ENCODE measurements around the gene ZNF460. TPM values are rescaled to one million over a fixed set of nuclear protein-coding genes. Genes with fewer than 3 reads are reported as not detected.
"Not testable (repeated sequence)": the region's sequence is repeated elsewhere in the genome, so short reads cannot be mapped to it uniquely, and the experiment has no call there.

The ZNF460 gene
- total RNA-seq, 1 donor from 2014 or later, result 76.2 TPM

DNA sequence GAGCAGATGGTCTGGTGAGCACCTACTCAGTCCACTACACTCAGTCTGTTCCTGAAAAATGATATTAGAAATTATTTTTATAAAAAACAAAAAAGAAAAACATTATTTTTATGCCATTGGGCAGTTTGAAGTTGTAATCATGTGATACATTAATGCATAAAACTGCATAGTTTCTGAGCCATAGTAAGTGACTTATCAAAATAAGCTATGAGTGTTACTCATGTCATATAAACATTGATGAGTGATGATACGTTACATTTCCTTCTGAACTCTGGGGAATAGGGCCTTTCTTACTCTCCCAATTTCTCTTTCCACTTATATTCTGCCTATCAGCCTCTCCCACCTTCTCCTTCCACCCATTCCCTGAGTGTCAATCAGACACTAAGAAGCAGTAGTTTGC, 31.0 kb upstream of the ZNF460 start:
- H3K4me1 Mint-ChIP-seq, result no peaks in the 10 kb centered on the region
- DNase-seq (ENCODE audit: low spot score in 2 of 2, unreplicated experiment in 2 of 2), result no peak
- H3K27me3 Mint-ChIP-seq (ENCODE audit: low read depth), result no peaks in the 10 kb centered on the region
- no peak overlapping the region for H3K27ac Mint-ChIP-seq
- TF ChIP-seq, protein P1, sequence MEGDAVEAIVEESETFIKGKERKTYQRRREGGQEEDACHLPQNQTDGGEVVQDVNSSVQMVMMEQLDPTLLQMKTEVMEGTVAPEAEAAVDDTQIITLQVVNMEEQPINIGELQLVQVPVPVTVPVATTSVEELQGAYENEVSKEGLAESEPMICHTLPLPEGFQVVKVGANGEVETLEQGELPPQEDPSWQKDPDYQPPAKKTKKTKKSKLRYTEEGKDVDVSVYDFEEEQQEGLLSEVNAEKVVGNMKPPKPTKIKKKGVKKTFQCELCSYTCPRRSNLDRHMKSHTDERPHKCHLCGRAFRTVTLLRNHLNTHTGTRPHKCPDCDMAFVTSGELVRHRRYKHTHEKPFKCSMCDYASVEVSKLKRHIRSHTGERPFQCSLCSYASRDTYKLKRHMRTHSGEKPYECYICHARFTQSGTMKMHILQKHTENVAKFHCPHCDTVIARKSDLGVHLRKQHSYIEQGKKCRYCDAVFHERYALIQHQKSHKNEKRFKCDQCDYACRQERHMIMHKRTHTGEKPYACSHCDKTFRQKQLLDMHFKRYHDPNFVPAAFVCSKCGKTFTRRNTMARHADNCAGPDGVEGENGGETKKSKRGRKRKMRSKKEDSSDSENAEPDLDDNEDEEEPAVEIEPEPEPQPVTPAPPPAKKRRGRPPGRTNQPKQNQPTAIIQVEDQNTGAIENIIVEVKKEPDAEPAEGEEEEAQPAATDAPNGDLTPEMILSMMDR (IDR thresholded peaks at IDR 0.05; ENCODE audit: unreplicated experiment), result no peak
- peaks cover 40% of the 10 kb centered on the region for H3K36me3 Mint-ChIP-seq
- H3K4me3 Mint-ChIP-seq, result no peak overlapping the region
- no peaks in the 10 kb centered on the region for H3K9me3 Mint-ChIP-seq

DNA sequence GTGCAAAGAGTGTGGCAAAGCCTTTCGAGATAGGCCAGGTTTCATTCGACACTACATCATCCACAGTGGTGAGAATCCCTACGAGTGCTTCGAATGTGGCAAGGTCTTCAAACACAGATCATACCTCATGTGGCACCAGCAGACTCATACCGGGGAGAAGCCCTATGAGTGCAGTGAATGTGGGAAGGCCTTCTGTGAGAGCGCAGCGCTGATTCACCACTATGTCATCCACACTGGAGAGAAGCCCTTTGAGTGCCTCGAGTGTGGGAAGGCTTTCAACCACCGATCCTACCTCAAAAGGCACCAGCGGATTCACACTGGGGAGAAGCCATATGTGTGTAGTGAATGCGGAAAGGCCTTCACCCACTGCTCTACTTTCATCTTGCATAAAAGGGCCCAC, 26.5 kb upstream of the ZNF460 start:
- H3K36me3 Mint-ChIP-seq, result peaks cover 43% of the 10 kb centered on the region
- H3K4me1 Mint-ChIP-seq; H3K27me3 Mint-ChIP-seq (ENCODE audit: low read depth); H3K27ac Mint-ChIP-seq; H3K4me3 Mint-ChIP-seq; H3K9me3 Mint-ChIP-seq; DNase-seq (ENCODE audit: low spot score in 2 of 2, unreplicated experiment in 2 of 2): not testable (repeated sequence)

DNA sequence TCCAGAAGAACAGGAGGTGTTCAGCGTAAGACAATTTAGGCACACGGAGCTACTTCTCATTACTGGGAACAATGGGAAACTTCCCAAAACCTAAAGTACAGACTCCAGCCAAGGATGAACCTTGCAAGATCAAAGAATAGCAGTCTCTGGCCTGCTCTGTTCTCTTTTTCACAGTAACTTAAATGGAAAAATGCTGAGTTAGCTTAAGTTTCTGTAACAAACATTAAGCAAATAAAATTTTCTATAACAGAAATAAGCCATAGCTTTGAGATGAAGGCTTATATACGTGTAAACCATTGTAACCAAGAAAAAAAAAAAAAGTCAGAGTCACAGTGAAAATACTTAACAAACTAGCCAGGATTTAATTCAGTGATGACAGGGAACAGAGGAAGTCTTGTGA, 18.2 kb upstream of the ZNF460 start:
- Mint-ChIP-seq H3K4me3 (no peak overlapping the region), H3K4me1 (no peaks in the 10 kb centered on the region), H3K27ac (no peak overlapping the region), H3K9me3 (peaks cover 6% of the 10 kb centered on the region), H3K27me3 (ENCODE audit: low read depth) (no peaks in the 10 kb centered on the region), H3K36me3 (peaks cover 25% of the 10 kb centered on the region)
- no peak for DNase-seq (ENCODE audit: low spot score in 2 of 2, unreplicated experiment in 2 of 2)
- TF ChIP-seq, protein P1 (IDR thresholded peaks at IDR 0.05; ENCODE audit: unreplicated experiment), result no peak

DNA sequence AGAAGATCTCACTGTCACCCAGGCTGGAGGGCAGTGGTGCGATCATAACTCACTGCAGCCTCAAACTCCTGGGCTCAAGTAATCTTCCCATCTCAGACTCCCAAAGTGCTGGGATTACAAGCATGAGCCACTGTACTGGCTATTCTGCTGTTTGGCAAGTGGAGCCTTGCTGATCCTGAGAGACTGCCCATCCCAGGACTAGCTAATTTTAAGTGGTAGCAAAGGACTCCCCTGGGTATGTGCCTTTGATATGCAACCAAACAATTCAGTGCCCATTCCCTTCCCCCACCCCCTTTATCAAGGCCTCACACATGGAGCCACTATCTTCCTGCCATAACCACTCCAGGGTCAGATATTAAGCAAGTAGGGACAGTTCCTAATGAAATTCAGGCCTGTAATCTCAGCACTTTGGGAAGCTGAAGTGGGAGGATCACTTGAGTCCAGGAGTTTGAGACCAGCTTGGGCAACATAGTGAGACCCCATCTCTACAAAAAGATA, 17.0 kb upstream of the ZNF460 start:
- Mint-ChIP-seq H3K4me3 (no peak overlapping the region), H3K9me3 (peaks cover 6% of the 10 kb centered on the region), H3K4me1 (no peaks in the 10 kb centered on the region), H3K27me3 (ENCODE audit: low read depth) (no peaks in the 10 kb centered on the region), H3K36me3 (peaks cover 21% of the 10 kb centered on the region), H3K27ac (no peak overlapping the region)
- TF ChIP-seq, protein P1 (IDR thresholded peaks at IDR 0.05; ENCODE audit: unreplicated experiment), result no peak
- DNase-seq (ENCODE audit: low spot score in 2 of 2, unreplicated experiment in 2 of 2), result no peak

DNA sequence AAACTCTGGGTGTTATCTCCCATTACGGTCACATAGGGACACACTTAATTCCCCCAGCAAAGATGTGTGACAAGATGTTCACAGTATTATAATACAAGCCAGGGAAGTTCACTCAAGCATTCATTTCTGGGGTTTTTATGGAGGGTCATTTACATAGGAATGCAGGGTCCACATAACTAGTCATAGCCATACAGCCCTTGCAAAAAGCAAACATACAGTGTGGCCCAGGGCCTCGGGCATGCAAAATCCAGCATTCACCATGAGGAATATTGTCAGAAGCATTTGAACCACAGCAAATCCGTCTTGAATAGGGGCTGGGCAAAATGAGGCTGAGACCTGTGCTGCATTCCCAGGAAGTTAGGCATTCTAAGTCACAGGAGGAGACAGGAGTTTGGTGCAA, 13.0 kb upstream of the ZNF460 start:
- Mint-ChIP-seq H3K27ac (no peak overlapping the region), H3K36me3 (peaks cover 8% of the 10 kb centered on the region), H3K4me3 (no peak overlapping the region), H3K27me3 (ENCODE audit: low read depth) (no peaks in the 10 kb centered on the region), H3K9me3 (no peaks in the 10 kb centered on the region), H3K4me1 (no peaks in the 10 kb centered on the region)
- DNase-seq (ENCODE audit: low spot score in 2 of 2, unreplicated experiment in 2 of 2), result no peak
- TF ChIP-seq, protein P1 (IDR thresholded peaks at IDR 0.05; ENCODE audit: unreplicated experiment), result no peak

DNA sequence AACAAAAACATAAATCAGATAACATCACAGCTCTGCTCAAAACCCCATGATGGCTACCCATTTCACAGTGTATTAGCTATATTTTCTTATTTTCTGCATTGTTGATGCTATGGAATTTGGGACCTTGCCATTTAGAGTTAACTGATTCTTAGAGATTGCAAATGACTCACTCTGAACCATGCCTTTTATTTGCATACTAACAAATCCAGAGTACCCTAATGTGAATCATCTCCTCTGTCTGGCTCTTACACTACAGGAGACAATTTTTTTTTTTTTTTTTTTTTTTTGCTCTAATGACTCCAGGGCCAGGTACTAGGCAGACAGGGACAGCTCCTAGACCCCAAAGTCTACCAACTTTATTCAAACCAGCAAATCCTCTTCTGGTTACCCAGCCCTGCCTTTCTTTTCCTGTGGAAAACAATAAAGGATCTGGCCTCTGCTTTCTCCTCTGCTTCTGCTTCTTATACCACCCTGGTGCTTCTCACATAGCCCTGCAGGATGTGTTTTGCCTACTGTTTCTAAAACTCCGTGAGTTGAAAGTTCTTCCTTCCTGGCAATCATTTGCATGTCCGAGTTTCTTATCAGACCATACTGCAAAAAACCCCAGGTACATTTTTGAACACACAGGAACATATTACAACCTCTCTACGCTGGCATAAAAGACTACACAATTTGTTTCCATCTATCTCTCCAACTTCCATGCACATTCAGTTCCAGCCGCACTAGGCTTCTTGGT, 10.6 kb upstream of the ZNF460 start:
- H3K4me3 Mint-ChIP-seq, result no peak overlapping the region
- TF ChIP-seq, protein P1 (IDR thresholded peaks at IDR 0.05; ENCODE audit: unreplicated experiment), result no peak
- DNase-seq (ENCODE audit: low spot score in 2 of 2, unreplicated experiment in 2 of 2), result no peak
- H3K36me3 Mint-ChIP-seq, result peaks cover 10% of the 10 kb centered on the region
- no peaks in the 10 kb centered on the region for H3K9me3 Mint-ChIP-seq
- no peak overlapping the region for H3K27ac Mint-ChIP-seq
- H3K4me1 Mint-ChIP-seq, result no peaks in the 10 kb centered on the region
- H3K27me3 Mint-ChIP-seq (ENCODE audit: low read depth), result no peaks in the 10 kb centered on the region

Measured in mesothelial cell of epicardium (in vitro differentiated cells).